ENCODE data around the gene SUMO4.

Gene SUMO4

GRCh38 chr6:149400050-149400449, at the start of gene SUMO4:
Gene SUMO4, plus strand, starts transcription at chr6:149400262. Its CDS starts 130 bp downstream, at chr6:149400392.
- no peak for DNase-seq (ENCODE audit: low read depth in 3 of 3)

DNA sequence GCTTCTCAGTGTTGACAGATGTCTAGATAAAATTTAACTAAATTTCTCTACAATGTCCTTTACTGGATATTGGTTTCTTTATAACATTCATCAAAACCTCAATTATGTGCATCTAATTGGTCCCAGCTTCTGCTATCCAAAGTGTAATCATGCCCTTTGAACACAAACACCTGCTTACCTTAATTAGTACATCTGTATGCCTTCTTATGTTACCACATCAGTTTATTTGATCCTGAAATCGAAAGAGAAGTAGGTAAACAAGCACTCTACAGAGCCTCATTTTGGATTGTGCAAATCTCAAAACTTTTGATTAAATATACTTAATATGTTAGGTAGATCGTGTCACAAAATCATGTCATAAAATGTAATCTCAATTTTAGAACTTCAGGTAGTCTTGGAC, 46.1 kb upstream of the SUMO4 start:
- DNase-seq (ENCODE audit: low read depth in 3 of 3): no peak

- DNase-seq (ENCODE audit: low read depth in 3 of 3): no peak
Observed at GRCh38 chr6:149356081-149356750, 43.8 kb upstream of the SUMO4 start.

GRCh38 chr6:149357726-149358538, 42.1 kb upstream of the SUMO4 start:
- DNase-seq (ENCODE audit: low read depth in 3 of 3): no peak

DNA sequence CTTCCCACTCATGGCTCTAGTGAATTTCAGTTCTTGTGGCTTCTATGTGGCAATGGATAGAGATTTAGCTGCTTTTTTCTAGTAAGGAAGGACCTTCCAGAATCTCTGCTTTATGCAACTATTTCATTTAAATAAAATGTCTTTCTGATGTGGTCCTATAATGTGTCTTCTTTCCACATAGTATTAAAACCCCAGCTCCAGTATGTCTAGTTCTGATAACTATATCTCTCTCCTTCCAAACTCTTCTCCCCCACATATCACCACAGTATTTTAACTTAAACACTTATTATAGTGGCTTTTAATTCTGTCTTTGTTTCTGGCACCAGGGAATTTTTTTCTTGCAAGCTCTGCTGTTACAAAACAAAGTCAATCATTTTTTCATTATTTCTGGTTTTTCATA, 40.6 kb upstream of the SUMO4 start:
- DNase-seq (ENCODE audit: low read depth in 3 of 3): no peak

DNA sequence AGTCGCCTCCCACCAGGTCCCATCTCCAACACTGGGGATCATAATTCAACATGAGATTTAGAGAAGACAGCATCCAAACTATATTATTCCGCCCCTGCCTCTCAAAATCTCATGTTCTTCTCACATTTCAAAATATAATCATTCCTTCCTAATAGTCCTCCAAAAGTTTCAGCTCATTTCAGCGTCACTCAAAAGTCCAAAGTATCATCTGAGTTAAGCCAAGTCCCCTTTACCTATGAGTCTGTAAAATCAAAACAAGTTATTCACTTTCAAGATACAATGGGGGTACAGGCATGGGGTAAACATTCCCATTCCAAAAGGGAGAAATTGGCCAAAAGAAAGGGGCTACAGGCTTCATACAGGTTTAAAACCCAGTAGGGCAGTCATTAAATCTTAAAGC, 39.5 kb upstream of the SUMO4 start:
- no peak for DNase-seq (ENCODE audit: low read depth in 3 of 3)

DNA sequence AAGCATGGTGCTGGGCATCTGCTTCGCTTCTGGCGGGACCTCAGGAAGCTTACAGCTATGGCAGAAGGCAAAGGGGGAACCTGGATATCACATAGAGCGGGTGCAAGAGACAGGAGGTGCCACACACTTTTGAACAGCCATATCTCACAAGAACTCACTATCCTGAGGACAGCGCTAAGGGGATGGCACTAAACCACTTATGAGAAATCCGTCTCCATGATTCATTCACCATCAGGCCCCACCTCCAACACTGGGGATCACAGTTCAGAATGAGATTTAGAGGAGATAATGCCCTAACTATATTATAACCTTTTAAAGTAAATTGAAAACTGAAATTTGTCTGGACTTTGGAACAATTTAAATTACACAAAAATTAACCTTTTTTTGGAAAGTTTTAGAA, 37.8 kb upstream of the SUMO4 start:
- DNase-seq (ENCODE audit: low read depth in 3 of 3): no peak

DNA sequence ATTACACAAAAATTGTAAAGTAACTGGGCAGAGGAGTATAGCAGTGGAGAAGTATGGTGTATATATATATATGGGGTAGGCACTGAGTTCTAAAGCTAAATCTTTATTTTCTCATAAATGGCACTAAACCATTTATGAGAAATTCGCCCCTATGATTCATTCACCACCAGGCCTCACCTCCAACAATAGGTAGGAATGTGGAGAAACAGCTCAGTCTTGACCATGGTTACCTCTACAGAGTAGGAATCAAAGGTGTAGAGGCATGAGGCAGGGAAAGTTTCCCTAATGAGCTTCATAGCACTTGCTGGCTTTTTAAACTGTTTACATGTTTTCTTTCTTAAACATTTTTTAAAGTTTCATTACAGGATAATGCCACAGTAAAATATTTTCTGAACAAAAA, 36.9 kb upstream of the SUMO4 start:
- no peak for DNase-seq (ENCODE audit: low read depth in 3 of 3)

- DNase-seq (ENCODE audit: low read depth in 3 of 3): no peak
Observed at GRCh38 chr6:149364557-149364956, 35.5 kb upstream of the SUMO4 start.

DNA sequence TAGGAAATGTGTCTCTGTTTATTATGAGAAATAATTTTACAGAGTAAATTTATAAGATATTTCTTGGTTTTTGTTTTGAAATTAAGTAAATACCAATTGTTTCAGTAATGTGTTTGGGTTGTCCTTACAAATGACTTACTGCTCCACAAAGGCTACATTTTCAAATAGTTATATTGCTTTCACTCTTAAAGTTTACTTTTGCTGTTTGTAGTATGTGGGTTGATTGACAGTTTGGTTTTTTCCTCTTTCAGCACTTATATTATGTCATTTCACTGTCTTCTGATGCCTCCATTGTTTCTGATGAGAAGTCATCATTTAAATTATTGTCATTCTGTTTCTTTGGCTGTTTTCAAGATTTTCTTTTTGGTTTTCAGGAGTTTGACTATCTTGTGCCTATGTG, 34.9 kb upstream of the SUMO4 start:
- DNase-seq (ENCODE audit: low read depth in 3 of 3): no peak

- no peak for DNase-seq (ENCODE audit: low read depth in 3 of 3)
Observed at GRCh38 chr6:149366267-149366921, 33.7 kb upstream of the SUMO4 start.

- DNase-seq (ENCODE audit: low read depth in 3 of 3): no peak
Observed at GRCh38 chr6:149368065-149368464, 32.0 kb upstream of the SUMO4 start.

GRCh38 chr6:149371154-149371553, 28.9 kb upstream of the SUMO4 start:
- no peak for DNase-seq (ENCODE audit: low read depth in 3 of 3)

GRCh38 chr6:149372062-149372461, 28.0 kb upstream of the SUMO4 start:
- DNase-seq (ENCODE audit: low read depth in 3 of 3): no peak

DNA sequence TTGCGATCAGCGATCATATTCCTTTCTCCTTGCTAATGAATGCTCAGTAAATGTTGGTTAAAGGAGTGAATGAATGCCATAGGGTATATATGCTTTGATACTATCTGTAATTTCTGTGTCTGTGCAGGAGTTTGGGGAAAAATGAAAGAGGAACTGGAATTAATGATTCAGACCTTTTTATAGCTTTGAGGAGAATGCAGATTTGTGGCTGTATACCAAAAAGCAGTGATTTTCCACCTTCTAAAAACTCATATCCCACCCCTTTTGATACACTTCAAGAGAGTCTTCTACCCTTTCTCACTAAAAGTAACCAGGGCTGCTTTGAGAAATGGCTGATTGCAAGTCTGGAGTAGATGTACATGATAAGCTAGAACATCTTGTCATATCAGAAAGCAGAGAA, 26.6 kb upstream of the SUMO4 start:
- no peak for DNase-seq (ENCODE audit: low read depth in 3 of 3)

GRCh38 chr6:149379977-149380376, 20.1 kb upstream of the SUMO4 start:
- no peak for DNase-seq (ENCODE audit: low read depth in 3 of 3)

DNA sequence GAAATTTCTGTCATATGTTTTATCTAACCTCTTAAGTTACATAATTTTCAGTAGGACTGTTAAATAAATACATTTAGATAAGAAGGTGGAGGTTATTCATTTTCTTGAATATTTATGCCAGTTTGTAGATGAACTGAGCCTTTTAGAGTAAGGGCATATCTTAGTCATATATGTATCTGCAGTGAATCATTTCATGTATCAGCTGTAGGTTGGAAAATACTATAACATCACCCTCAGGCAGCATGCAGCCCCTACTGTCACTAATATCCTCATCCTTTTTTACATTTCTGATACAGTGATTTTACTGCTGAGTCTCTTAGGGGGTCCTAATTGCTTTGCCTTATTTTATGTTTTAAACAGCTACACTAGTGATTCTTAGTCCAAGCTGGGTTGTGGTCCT, 19.5 kb upstream of the SUMO4 start:
- DNase-seq (ENCODE audit: low read depth in 3 of 3): no peak

DNA sequence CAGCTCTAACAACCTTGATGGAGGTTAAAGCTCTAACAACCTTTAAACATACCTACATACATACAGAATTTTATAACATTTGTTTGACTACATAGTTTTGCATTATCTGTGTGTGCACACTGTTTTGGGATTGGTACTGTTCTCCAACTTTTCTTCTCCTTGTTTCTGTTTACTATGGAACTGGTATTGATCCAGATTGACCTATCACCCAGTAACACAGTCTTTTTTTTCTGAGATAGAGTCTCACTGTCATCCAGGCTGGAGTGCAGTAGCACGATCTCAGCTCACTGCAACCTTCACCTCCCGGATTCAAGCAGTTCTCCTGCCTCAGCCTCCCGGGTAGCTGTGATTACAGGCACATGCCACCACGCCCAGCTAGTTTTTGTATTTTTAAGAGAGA, 16.7 kb upstream of the SUMO4 start:
- no peak for DNase-seq (ENCODE audit: low read depth in 3 of 3)

- DNase-seq (ENCODE audit: low read depth in 3 of 3): no peak
Observed at GRCh38 chr6:149384464-149384863, 15.6 kb upstream of the SUMO4 start.

DNA sequence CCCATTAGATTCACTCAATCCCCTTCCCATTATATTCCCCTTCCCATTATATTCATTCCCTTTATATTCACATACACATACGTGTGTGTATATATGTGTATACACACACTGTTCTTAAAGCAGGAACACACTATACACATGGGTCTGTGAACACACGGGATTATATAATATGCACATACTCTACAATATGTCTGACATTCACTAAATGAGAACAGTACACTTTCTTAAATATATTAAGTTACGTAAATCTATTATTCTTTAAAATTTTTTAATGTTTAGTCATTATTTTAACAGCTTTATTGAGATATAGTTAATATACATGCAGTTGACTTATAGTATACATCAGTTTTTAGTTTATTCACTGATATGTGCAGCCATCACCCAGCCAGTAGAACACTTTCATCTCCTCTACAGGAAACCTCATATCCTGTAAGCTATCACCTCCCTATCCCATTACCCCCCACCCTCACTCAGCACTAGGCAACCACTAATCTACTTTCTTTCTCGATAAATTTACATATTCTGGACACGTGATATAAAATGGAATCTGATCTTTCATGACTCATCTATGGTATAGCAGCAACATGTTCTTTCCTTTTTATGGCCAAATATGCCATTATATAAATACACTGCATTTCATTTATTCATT, 13.9 kb upstream of the SUMO4 start:
- DNase-seq (ENCODE audit: low read depth in 3 of 3): no peak

DNA sequence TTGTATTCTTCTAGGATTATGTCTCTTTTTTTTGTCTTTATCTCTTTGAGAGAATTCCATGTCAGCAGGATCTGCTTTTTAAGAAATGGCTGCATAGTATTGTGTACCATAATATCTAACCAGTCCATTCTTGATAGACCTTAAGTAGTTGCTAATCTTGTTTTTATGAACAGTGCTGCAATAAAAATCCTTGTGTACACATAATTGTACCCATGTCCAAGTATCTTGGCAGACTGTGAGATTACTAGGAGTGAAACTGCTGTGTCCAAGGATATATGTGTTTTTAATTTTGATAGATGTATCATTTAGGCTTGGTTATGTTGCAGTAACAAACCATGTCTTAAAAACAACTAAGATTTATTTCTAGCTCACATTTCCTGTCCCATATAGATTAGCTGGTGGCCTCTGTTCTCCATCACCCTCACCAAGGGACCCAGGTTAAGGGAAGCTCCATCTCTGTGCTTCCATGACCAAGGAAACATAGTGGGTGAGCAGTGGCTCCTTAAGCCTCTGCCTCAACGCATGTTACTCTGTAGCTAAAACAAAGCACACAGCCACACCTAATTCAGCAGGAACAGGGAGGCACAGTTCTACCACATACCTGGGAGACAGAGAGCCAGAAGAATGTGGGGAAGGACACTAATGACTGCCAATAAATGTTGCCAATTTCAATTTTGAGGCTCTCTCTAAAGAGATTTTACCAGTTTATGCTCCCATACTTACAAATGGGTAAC, 12.1 kb upstream of the SUMO4 start:
- no peak for DNase-seq (ENCODE audit: low read depth in 3 of 3)
